ENCODE results near the gene SHPK. TPM values are rescaled to one million over a fixed set of nuclear protein-coding genes. Genes with fewer than 3 reads are reported as not detected.

Gene SHPK
- 19.6 TPM for total RNA-seq (2021; ENCODE audit: unreplicated experiment)
- polyA plus RNA-seq (2012): 9.1 and 9.7 TPM in 2 replicates
- percentile 71 among the genes with signal in this experiment for Bru-seq, nascent RNA
- percentile 93 among the genes with signal in this experiment for BruChase-seq, experiment 1, labeled RNA remaining after a 6-hour chase
- percentile 96 among the genes with signal in this experiment for BruChase-seq, experiment 2, labeled RNA remaining after a 2-hour chase
- long read RNA-seq, transcript SHPK-201 (7 exons, 3,838 nt): major isoform, 43 of 64 reads
- long read RNA-seq, partial matches to known transcripts: 11 of 64 reads
- long read RNA-seq, other reads (novel, unspliced or antisense): 10 of 64 reads

DNA sequence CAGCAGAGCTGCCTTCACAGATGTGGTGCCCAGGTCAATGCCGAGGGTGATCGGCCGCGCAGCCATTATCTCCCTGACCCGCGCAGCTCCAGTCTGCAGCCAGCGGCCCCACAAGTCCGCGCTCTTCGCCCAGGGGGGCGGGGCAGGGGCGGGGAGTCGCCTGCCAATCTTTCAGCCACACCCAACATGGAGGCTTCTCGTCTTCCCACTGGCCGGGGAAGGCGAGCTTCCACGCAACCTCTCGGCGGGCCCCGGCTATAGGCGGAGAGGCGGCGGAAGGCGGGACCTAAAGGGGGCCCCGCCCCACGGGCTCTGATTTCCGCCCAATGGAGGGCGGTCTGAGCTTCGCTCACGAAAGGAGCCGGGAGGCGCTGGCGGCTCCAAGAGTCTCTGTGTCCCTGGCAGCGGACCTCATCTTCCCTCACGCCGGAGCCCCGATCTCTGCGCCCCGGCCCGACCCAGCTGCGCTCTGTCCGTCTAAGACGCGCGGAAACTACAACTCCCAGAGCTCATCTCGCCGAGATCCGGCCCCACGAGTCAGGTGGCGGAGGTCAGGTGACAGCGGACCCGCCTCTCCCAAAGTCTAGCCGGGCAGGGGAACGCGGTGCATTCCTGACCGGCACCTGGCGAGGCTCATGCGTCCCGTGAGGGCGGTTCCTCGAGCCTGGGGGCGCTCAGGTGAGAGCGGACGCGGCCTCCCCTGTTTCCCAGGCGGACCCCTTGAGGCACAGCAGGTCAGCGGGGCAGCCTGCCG is at the start of gene SHPK, which contains the start of gene CTNS:
Gene SHPK, minus strand, starts transcription at position 97 of the 754 bp plus-strand sequence. Its CDS starts 31 bp downstream, at position 66.
Gene CTNS, plus strand, starts transcription at position 607 of the 754 bp plus-strand sequence. CDS start 3,447 bp downstream, outside the sequence.
- Histone ChIP-seq H2AFZ (ENCODE audit: low read depth, low read length, poor library complexity, severe bottlenecking) (no peak within 1 kb of the TSS), H4K20me1 (ENCODE audit: insufficient read depth) (no peaks in the 10 kb centered on the region), H3K27ac (ENCODE audit: low read depth, low read length) (peak within 1 kb of the TSS; percentile 94), H3K79me2 (ENCODE audit: insufficient read depth, low read length) (peaks cover 40% of the 10 kb centered on the region), H3K36me3 (ENCODE audit: control insufficient read depth in 1 of 2, insufficient read depth in 2 of 2, low read length in 2 of 2) (0 out of 4 replicates have a peak, but pooled peaks cover 0 to 8% of the 10 kb centered on the region in 2 experiments), H3K9ac (ENCODE audit: low read length) (peak within 1 kb of the TSS; percentile 92), H3K9me3 (ENCODE audit: control insufficient read depth in 1 of 2, insufficient read depth in 1 of 2, low read depth in 1 of 2, low read length in 2 of 2) (no peaks in the 10 kb centered on the region), H3K27me3 (ENCODE audit: insufficient read depth, low read length) (no peaks in the 10 kb centered on the region), H3K9me2 (ENCODE audit: insufficient read depth) (no peaks in the 10 kb centered on the region), H3K4me3 (replicated peaks in 1 of 2; ENCODE audit: low read depth in 1 of 2, low read length in 2 of 2) (peak within 1 kb of the TSS; percentile 94), H3K4me2 (ENCODE audit: low read length) (peak within 1 kb of the TSS; percentile 98), H3K4me1 (ENCODE audit: control insufficient read depth in 1 of 2, insufficient read depth in 2 of 2, low read length in 2 of 2) (peaks cover 6 to 15% of the 10 kb centered on the region in 2 experiments; a peak in 3 of 4 replicates)
- intact Hi-C loops (cut with micrococcal nuclease): loop anchor here (5.0 kb wide), 1 partner anchor 99 kb away; no protein-coding TSS in a partner anchor
- DNase-seq (ENCODE audit: low read depth, low spot score) (peak; percentile 90), ATAC-seq (peak; percentile 95)
- TF ChIP-seq SP1 (IDR thresholded peaks at IDR 0.05; ENCODE audit: low read depth): peak; percentile 72
- no peak for TF ChIP-seq ZNF274 (IDR thresholded peaks at IDR 0.05; ENCODE audit: low read depth, low read length)
- TF ChIP-seq JUND (IDR thresholded peaks at IDR 0.05): no peak
- peak; percentile 91 for TF ChIP-seq MAX (IDR thresholded peaks at IDR 0.05)
- peak; percentile 59 for TF ChIP-seq POLR2A (IDR thresholded peaks at IDR 0.05; ENCODE audit: borderline replicate concordance, extremely low read depth, insufficient read depth, insufficient read length)
- peak; percentile 59 for TF ChIP-seq YY1 (IDR thresholded peaks at IDR 0.05; ENCODE audit: extremely low read depth, insufficient replicate concordance, low read depth, low read length)
- TF ChIP-seq SIN3A (IDR thresholded peaks at IDR 0.05; ENCODE audit: low read depth): peak; percentile 91
- TF ChIP-seq POLR2AphosphoS5 (IDR thresholded peaks at IDR 0.05; ENCODE audit: low read depth, low read length): peak; percentile 92
- BruUV-seq (replicated peaks): no TSS peak
- POLR2A ChIA-PET: interaction anchor here (0.7 to 1.5 kb wide), 7 partner anchors 10 to 31 kb away, joined by 3 to 5 read pairs (median 4); no protein-coding TSS in a partner anchor
- CTCF ChIA-PET: interaction anchor here (0.9 to 1.9 kb wide), 7 partner anchors 12 to 587 kb away, joined by 3 to 10 read pairs (median 5); no protein-coding TSS in a partner anchor
- RAD21 ChIA-PET (ENCODE audit: low non-redundant PET in 1 of 2, low total read pairs in 2 of 2, uncharacterized antibody in 2 of 2, unreplicated experiment in 2 of 2): no interaction called here

All from HCT116 (cell line).